K562 (cell line): Measurements from ENCODE around the gene SPTBN5. TPM values are rescaled to one million over a fixed set of nuclear protein-coding genes. Genes with fewer than 3 reads are reported as not detected.

Experiments used
- ATAC-seq: fragments of 200-7000 bp; cut with Tn5 transposase; 3 replicates; pipeline ENCODE4 v1.9.1; 2020; ENCODE audit warnings: moderate library complexity
- BruUV-seq: library from RNA; stranded (reverse); fragments of 400-500 nt; replicated peaks from 2 replicates; lab custom pipeline; 2021; lab: Mats Ljungman, UMichigan
- CTCF ChIA-PET: fragments of 300-600 bp; formaldehyde crosslinking; extraction: SDS; loops from one replicate; lab custom pipeline; 2021; ENCODE audit warnings: low intra/inter-chr PET ratio; lab: Yijun Ruan, JAX
- POLR2A ChIA-PET: fragments of 300-600, 350-650 bp; sonication (Branson Sonifier 250); formaldehyde crosslinking; extraction: SDS; loops from one replicate; lab custom pipeline; 2021; ENCODE audit warnings: antibody characterized with exemption, inconsistent platforms; lab: Yijun Ruan, JAX
- DNase-seq, 4 experiments: peaks; one replicate each; pipeline versions ENCODE4 v3.0.0 to v3.0.0-alpha.2; 2011 to 2018; ENCODE audit warnings: low spot score in 3 of 4, mixed read lengths in 3 of 4; ENCODE audit errors: extremely low read depth in 1 of 4
- FAIRE-seq: peaks from 2 replicates; lab custom pipeline; 2011; peaks lifted over from hg19 to GRCh38; lab: Jason Lieb, UNC
- H2AFZ ChIP-seq: 2 replicates; pipeline ENCODE4 v1.6.0; 2011; ENCODE audit warnings: low read depth, low read length, control low read depth, inconsistent platforms
- H3K27ac ChIP-seq: fragments of 200-600 bp; 3 replicates; pipeline ENCODE4 v1.8.0; 2011; ENCODE audit warnings: low read depth, mild to moderate bottlenecking, control low read depth, inconsistent platforms, low read length, moderate library complexity, mixed read lengths; ENCODE audit errors: extremely low read depth
- H3K27me3 ChIP-seq, 2 experiments: fragments of 300-600 bp in 1 of 2; 2 replicates in 1 of 2; 3 replicates in 1 of 2; pipeline versions ENCODE4 v1.6.0 to v1.8.0; 2011; ENCODE audit warnings: inconsistent platforms in 2 of 2, low read length in 2 of 2, mild to moderate bottlenecking in 1 of 2, mixed read lengths in 1 of 2, moderate library complexity in 1 of 2; ENCODE audit not compliant: control insufficient read depth in 2 of 2, insufficient read depth in 2 of 2
- H3K36me3 ChIP-seq: fragments of 300-600 bp; 3 replicates; pipeline ENCODE4 v1.8.0; 2011; ENCODE audit warnings: mild to moderate bottlenecking, low read length, inconsistent platforms; ENCODE audit not compliant: control insufficient read depth, insufficient read depth
- H3K4me1 ChIP-seq, 2 experiments: fragments of 200-600 bp in 1 of 2; replicated peaks in 1 of 2; 2 replicates in 1 of 2; 3 replicates in 1 of 2; pipeline versions ENCODE4 v1.5.1 to v1.8.0; 2011; ENCODE audit warnings: inconsistent platforms in 2 of 2, low read length in 2 of 2, mild to moderate bottlenecking in 1 of 2, mixed read lengths in 1 of 2, moderate library complexity in 1 of 2; ENCODE audit not compliant: control insufficient read depth in 2 of 2, insufficient read depth in 2 of 2
- H3K4me2 ChIP-seq: 2 replicates; pipeline ENCODE4 v1.6.1; 2011; ENCODE audit warnings: low read length, control low read depth, inconsistent platforms, mixed read lengths; ENCODE audit not compliant: insufficient read depth
- H3K4me3 ChIP-seq: fragments of 200-600 bp; sonication (generic), shearing (Covaris generic); 2 replicates; pipeline ENCODE4 v1.5.1; 2016; ENCODE audit warnings: control low read depth, inconsistent platforms
- H3K79me2 ChIP-seq: fragments of 200-600 bp; 3 replicates; pipeline ENCODE4 v1.8.0; 2011; ENCODE audit warnings: low read length, inconsistent platforms; ENCODE audit not compliant: control insufficient read depth, insufficient read depth
- H3K9ac ChIP-seq, 2 experiments: 2 replicates each; pipeline versions ENCODE4 v1.6.0 to v1.6.1; 2011; ENCODE audit warnings: low read depth in 2 of 2, low read length in 2 of 2, control low read depth in 1 of 2, inconsistent platforms in 1 of 2, mild to moderate bottlenecking in 1 of 2, mixed read lengths in 1 of 2; ENCODE audit not compliant: insufficient read depth in 1 of 2
- H3K9me1 ChIP-seq: one replicate; pipeline ENCODE4 v1.6.0; 2011; ENCODE audit warnings: inconsistent platforms, mild to moderate bottlenecking, low read length, moderate library complexity; ENCODE audit not compliant: control insufficient read depth, insufficient read depth
- H3K9me3 ChIP-seq: replicated peaks from 2 replicates; pipeline ENCODE4 v1.5.1; 2011; ENCODE audit warnings: low read depth, low read length, inconsistent platforms; ENCODE audit not compliant: control insufficient read depth, insufficient read depth
- H4K20me1 ChIP-seq: replicated peaks from 2 replicates; pipeline ENCODE4 v1.6.1; 2011; ENCODE audit warnings: low read length, inconsistent platforms, mixed read lengths; ENCODE audit not compliant: control insufficient read depth, insufficient read depth
- AFF1 ChIP-seq, 2 experiments: fragments of 450-650 bp; IDR thresholded peaks; 2 replicates each; pipeline ENCODE4 v1.6.1; 2018; ENCODE audit warnings: mild to moderate bottlenecking in 2 of 2, low read depth in 1 of 2; ENCODE audit not compliant: partially characterized antibody in 2 of 2
- CBX8 ChIP-seq: fragments of 200-600 bp; sonication (generic); IDR thresholded peaks from 2 replicates; pipeline ENCODE4 v1.6.1; 2012; ENCODE audit warnings: borderline replicate concordance, mixed run types, low read depth, mild to moderate bottlenecking, moderate library complexity, mixed read lengths, low read length, control low read depth, inconsistent platforms; ENCODE audit not compliant: poor library complexity, severe bottlenecking; ENCODE audit errors: extremely low read depth
- FOXO4 ChIP-seq: fragments of 450-650 bp; formaldehyde crosslinking; IDR thresholded peaks from 2 replicates; pipeline ENCODE4 v1.4.0; 2020; ENCODE audit warnings: mild to moderate bottlenecking, moderate library complexity
- KLF1 ChIP-seq: fragments of 450-650 bp; IDR thresholded peaks from 2 replicates; pipeline ENCODE4 v1.6.1; 2016; ENCODE audit warnings: missing genetic modification characterization, missing compliant biosample characterization
- NFATC3 ChIP-seq: fragments of 450-650 bp; IDR thresholded peaks from 2 replicates; pipeline ENCODE4 v1.6.1; 2017; ENCODE audit warnings: mild to moderate bottlenecking
- ZNF584 ChIP-seq: fragments of 200-800 bp; sonication (Bioruptor generic); IDR thresholded peaks from 2 replicates; pipeline ENCODE4 v1.6.1; 2016; ENCODE audit warnings: low read depth, mild to moderate bottlenecking, missing genetic modification characterization, missing compliant biosample characterization
- WGBS: fragments of 100-300 bp; shearing (Covaris generic); methylation state at CpG from one replicate; pipeline ENCODE4 v1.1.6; 2016; ENCODE audit warnings: low coverage, mixed read lengths; ENCODE audit not compliant: insufficient coverage; ENCODE audit errors: missing lambda C conversion rate; 5-methylcytosine and 5-hydroxymethylcytosine counted together
- in situ Hi-C: fragments of 300-500 bp; cut with MboI; formaldehyde crosslinking; loops from 4 replicates; pipeline ENCODE4 v1.15.0; 2018; ENCODE audit warnings: inconsistent platforms, mixed read lengths
- intact Hi-C: fragments of 100-400 bp; cut with micrococcal nuclease; formaldehyde crosslinking; loops from 2 replicates; pipeline ENCODE4 v1.14.2; 2022
- polyA plus RNA-seq, 8 experiments: library from polyadenylated mRNA; depleted of rRNA in 4 of 8; stranded (reverse) in 5 of 8; unstranded in 3 of 8; fragments of >200 nt; fragmentation: Nextera tagmentation in 2 of 8; fragmentation: Illumina TruSeq in 1 of 8; extraction: Ambion mirVana in 2 of 8; extraction: Trizol in 1 of 8; gene quantifications; 2 replicates each; pipeline versions ENCODE4 v1.2.1 to v1.2.3, GENCODE V29; 2011 to 2014; ENCODE audit warnings: inconsistent platforms in 1 of 8, missing spikeins in 1 of 8
- total RNA-seq, 7 experiments: library from RNA; depleted of rRNA in 6 of 7; stranded (reverse); fragments of >200 nt in 6 of 7; fragmentation: Illumina TruSeq in 2 of 7; extraction: Trizol in 2 of 7; gene quantifications; 2 replicates each; pipeline versions ENCODE4 v1.2.1 to v1.2.3, GENCODE V29; 2011 to 2021; ENCODE audit warnings: low replicate concordance in 1 of 7

SPTBN5 gene
- total and polyA plus RNA-seq, 9 of the 15 experiments (the other 6 are each of a cell fraction or from before 2014, with no cell fraction given): 0.02 TPM; not detected in 8

- H3K4me1 ChIP-seq: peaks cover 3 to 7% of the 10 kb centered on the region in 2 experiments; a peak in 3 of 5 replicates
- no peak overlapping the region for H3K9ac ChIP-seq
- BruUV-seq: no TSS peak
- H3K4me3 ChIP-seq: no peak overlapping the region
- 0 out of 2 replicates have a peak, but pooled peaks cover 4% of the 10 kb centered on the region for H4K20me1 ChIP-seq
- H2AFZ ChIP-seq: no peak overlapping the region
- no peaks in the 10 kb centered on the region for H3K9me1 ChIP-seq
- peaks cover 2% of the 10 kb centered on the region; the same call in 1 of the 3 replicates for H3K36me3 ChIP-seq
- no peak for FAIRE-seq
- no peak overlapping the region for H3K27ac ChIP-seq
- in situ Hi-C loops (loop anchor here (25.0 kb wide), 1 partner anchor 347 kb away; no protein-coding TSS in a partner anchor), intact Hi-C loops (no loop called here)
- ChIA-PET CTCF (interaction anchor here (0.6 kb wide), 1 partner anchor 242 kb away, joined by 3 read pairs; no protein-coding TSS in a partner anchor), POLR2A (interaction anchor here (0.5 to 1.2 kb wide), 6 partner anchors 8 to 193 kb away, joined by 3 to 7 read pairs (median 3); partner anchors contain the start of gene MAPKBP1)
- H3K4me2 ChIP-seq: no peak overlapping the region
- no peaks in the 10 kb centered on the region for H3K79me2 ChIP-seq
- H3K27me3 ChIP-seq: no peaks in the 10 kb centered on the region
- 80% methylated on average over 2 of the region's 2 CpGs for WGBS
- no peak for DNase-seq
- TF ChIP-seq CBX8: no peak
- TF ChIP-seq ZNF584: no peak
- TF ChIP-seq FOXO4: no peak
- TF ChIP-seq NFATC3: no peak
- TF ChIP-seq AFF1 (IDR thresholded peaks at IDR 0.05; ENCODE audit: low read depth in 1 of 2, partially characterized antibody in 2 of 2): no peak
- TF ChIP-seq KLF1: no peak
- H3K9me3 ChIP-seq: no peaks in the 10 kb centered on the region
- ATAC-seq: no peak
Measured at GRCh38 chr15:41809121-41809520, 84.7 kb downstream of the SPTBN5 start.
